ENCODE results near the gene ITGAE. TPM values are rescaled to one million over a fixed set of nuclear protein-coding genes. Genes with fewer than 3 reads are reported as not detected.
A peak's percentile ranks its signal among the peaks of the same experiment; 100 is the strongest.

ITGAE gene
- total RNA-seq, 1 donor from 2014 or later, result 5.6 TPM

- ATAC-seq (no peak), DNase-seq (ENCODE audit: low spot score) (no peak)
Observed at GRCh38 chr17:3762922-3763776, 37.8 kb downstream of the ITGAE start.

- DNase-seq (ENCODE audit: low spot score), result no peak
- ATAC-seq, result no peak
Observed at GRCh38 chr17:3761918-3762380, 39.0 kb downstream of the ITGAE start.

GRCh38 chr17:3761036-3761917 is 39.7 kb downstream of the ITGAE start:
- ATAC-seq, result no peak

GRCh38 chr17:3759597-3760216 is 41.3 kb downstream of the ITGAE start:
- ATAC-seq (no peak), DNase-seq (ENCODE audit: low spot score) (no peak)

More at GRCh38 chr17:3761036-3761917, 39.7 kb downstream of the ITGAE start:
- no peak for DNase-seq (ENCODE audit: low spot score)

- no peak for DNase-seq (ENCODE audit: low spot score)
- ATAC-seq, result no peak
Observed at GRCh38 chr17:3755335-3756030, 45.5 kb downstream of the ITGAE start.

- ATAC-seq (peak; percentile 87), DNase-seq (ENCODE audit: low spot score) (peak; percentile 57)
Observed at GRCh38 chr17:3754458-3755334, 46.3 kb downstream of the ITGAE start.

- ATAC-seq, result no peak
- no peak for DNase-seq (ENCODE audit: low spot score)
Observed at GRCh38 chr17:3754066-3754457, 46.9 kb downstream of the ITGAE start.

- no peak for DNase-seq (ENCODE audit: low spot score)
Observed at GRCh38 chr17:3753624-3754023, 47.4 kb downstream of the ITGAE start.

GRCh38 chr17:3751836-3752235 is 49.2 kb downstream of the ITGAE start:
- no peak for DNase-seq (ENCODE audit: low spot score)
- ATAC-seq, result no peak

More at GRCh38 chr17:3753624-3754023, 47.4 kb downstream of the ITGAE start:
- ATAC-seq, result no peak

- DNase-seq (ENCODE audit: low spot score), result no peak
Observed at GRCh38 chr17:3750926-3751325, 50.1 kb downstream of the ITGAE start.

GRCh38 chr17:3750296-3750695 is 50.7 kb downstream of the ITGAE start:
- ATAC-seq, result no peak
- DNase-seq (ENCODE audit: low spot score), result no peak

More at GRCh38 chr17:3750926-3751325, 50.1 kb downstream of the ITGAE start:
- ATAC-seq, result no peak

- ATAC-seq (no peak), DNase-seq (ENCODE audit: low spot score) (no peak)
Observed at GRCh38 chr17:3748576-3748975, 52.4 kb downstream of the ITGAE start.

- no peak for DNase-seq (ENCODE audit: low spot score)
- ATAC-seq, result no peak
Observed at GRCh38 chr17:3747805-3748204, 53.2 kb downstream of the ITGAE start.

- DNase-seq (ENCODE audit: low spot score) (no peak), ATAC-seq (no peak)
Observed at GRCh38 chr17:3745071-3745470, 55.9 kb downstream of the ITGAE start.

GRCh38 chr17:3744014-3744413 is 57.0 kb downstream of the ITGAE start:
- ATAC-seq (no peak), DNase-seq (ENCODE audit: low spot score) (no peak)

GRCh38 chr17:3740611-3741073 is 60.3 kb downstream of the ITGAE start:
- no peak for ATAC-seq
- DNase-seq (ENCODE audit: low spot score), result no peak

GRCh38 chr17:3739422-3740124 is 61.4 kb downstream of the ITGAE start:
- DNase-seq (ENCODE audit: low spot score), result no peak
- no peak for ATAC-seq

GRCh38 chr17:3738562-3739295 is 62.3 kb downstream of the ITGAE start:
- peak; percentile 65 for ATAC-seq
- DNase-seq (ENCODE audit: low spot score), result peak; percentile 58
